ENCODE results near the gene ZNF562. TPM values are rescaled to one million over a fixed set of nuclear protein-coding genes. Genes with fewer than 3 reads are reported as not detected.

The ZNF562 gene
- total and polyA plus RNA-seq, 8 donors = 3.4 to 45.9 (median 16.7) TPM

DNA sequence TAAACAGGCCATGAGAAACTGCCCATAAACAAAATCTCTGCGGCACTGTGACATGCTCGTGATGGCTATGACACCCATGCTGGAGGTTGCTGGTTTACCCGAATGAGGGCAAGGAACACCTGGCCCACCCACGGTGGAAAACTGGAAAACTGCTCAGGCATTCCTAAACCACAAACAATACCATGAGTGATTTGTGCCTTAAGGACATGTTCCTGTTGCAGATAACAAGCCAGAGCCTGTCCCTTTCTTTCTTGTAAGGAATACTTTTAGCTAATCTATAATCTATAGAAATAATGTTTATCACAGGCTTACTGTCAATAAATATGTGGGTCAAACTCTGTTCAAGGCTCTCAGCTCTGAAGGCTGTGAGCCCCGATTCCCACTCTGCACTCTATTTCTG, 66.0 kb downstream of the ZNF562 start:
- no peaks in the 10 kb centered on the region for H3K27me3 ChIP-seq
- DNase-seq = no peak
- TF ChIP-seq EP300 (IDR thresholded peaks at IDR 0.05) (no peak), POLR2AphosphoS5 (IDR thresholded peaks at IDR 0.05) (no peak), POLR2A (IDR thresholded peaks at IDR 0.05) (no peak)
- TF ChIP-seq, protein P1, sequence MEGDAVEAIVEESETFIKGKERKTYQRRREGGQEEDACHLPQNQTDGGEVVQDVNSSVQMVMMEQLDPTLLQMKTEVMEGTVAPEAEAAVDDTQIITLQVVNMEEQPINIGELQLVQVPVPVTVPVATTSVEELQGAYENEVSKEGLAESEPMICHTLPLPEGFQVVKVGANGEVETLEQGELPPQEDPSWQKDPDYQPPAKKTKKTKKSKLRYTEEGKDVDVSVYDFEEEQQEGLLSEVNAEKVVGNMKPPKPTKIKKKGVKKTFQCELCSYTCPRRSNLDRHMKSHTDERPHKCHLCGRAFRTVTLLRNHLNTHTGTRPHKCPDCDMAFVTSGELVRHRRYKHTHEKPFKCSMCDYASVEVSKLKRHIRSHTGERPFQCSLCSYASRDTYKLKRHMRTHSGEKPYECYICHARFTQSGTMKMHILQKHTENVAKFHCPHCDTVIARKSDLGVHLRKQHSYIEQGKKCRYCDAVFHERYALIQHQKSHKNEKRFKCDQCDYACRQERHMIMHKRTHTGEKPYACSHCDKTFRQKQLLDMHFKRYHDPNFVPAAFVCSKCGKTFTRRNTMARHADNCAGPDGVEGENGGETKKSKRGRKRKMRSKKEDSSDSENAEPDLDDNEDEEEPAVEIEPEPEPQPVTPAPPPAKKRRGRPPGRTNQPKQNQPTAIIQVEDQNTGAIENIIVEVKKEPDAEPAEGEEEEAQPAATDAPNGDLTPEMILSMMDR (IDR thresholded peaks at IDR 0.05) = no peak
- H3K9me3 ChIP-seq = peaks cover 45 to 99% (median 87%) of the 10 kb centered on the region in 4 donors
- peaks cover 42 to 73% (median 63%) of the 10 kb centered on the region in 4 donors for H3K36me3 ChIP-seq
- intact Hi-C loops (cut with DNase I; ENCODE audit: low total_unique reads) = no loop called here
- no peak overlapping the region for H3K4me3 ChIP-seq
- H3K4me1 ChIP-seq = no peaks in the 10 kb centered on the region
- WGBS, 5 donors = 93 to 98% (median 97%) methylated on average over 5 of the region's 5 CpGs
- H3K27ac ChIP-seq = no peak overlapping the region

DNA sequence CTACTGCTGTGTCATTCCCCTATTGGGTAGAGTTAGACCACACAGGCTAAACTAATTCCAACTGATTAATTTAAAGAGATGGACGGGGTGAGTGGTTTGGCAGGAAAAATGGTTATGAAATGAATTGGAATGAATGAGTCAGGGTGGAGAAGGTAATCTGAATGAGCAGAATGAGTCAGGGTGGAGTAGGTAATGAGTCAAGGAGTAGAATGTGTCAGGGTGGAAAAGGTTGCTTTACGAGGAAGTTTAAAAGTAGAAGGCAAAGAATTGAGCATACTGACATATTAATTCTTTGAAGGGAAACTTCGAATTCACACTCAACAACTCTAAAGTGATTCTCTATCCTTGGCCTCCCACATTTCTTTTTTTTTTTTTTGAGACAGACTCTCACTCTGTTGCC, 77.9 kb downstream of the ZNF562 start:
- no peaks in the 10 kb centered on the region for H3K4me1 ChIP-seq
- no peak overlapping the region for H3K4me3 ChIP-seq
- WGBS, 5 donors = 67 to 86% (median 80%) methylated on average over 3 of the region's 3 CpGs
- H3K9me3 ChIP-seq = peaks cover 12 to 45% (median 29%) of the 10 kb centered on the region in 4 donors
- no peak for DNase-seq
- intact Hi-C loops (cut with DNase I; ENCODE audit: low total_unique reads) = no loop called here
- H3K36me3 ChIP-seq = no peaks in the 10 kb centered on the region
- TF ChIP-seq EP300 (IDR thresholded peaks at IDR 0.05) (no peak), POLR2AphosphoS5 (IDR thresholded peaks at IDR 0.05) (no peak), POLR2A (IDR thresholded peaks at IDR 0.05) (no peak)
- TF ChIP-seq, protein P1 (IDR thresholded peaks at IDR 0.05) = no peak
- no peak overlapping the region for H3K27ac ChIP-seq
- H3K27me3 ChIP-seq = peaks cover 0 to 6% (median 0%) of the 10 kb centered on the region in 3 donors

Other genes with a start within 250 kb of the ZNF562 start
- gene ZNF266, start 239.5 kb downstream of the ZNF562 start, total RNA-seq = 10 to 100 TPM; 15.2 to 37.8 (median 26.8) TPM
- gene ZNF266, start 239.5 kb downstream of the ZNF562 start, polyA plus RNA-seq = 10 to 100 TPM in 1 of 3 donors, 1 to 10 TPM in 2; 6.4 to 39.6 (median 9.9) TPM
- gene ZNF560, start 176.5 kb downstream of the ZNF562 start, total RNA-seq = not detected
- gene ZNF560, start 176.5 kb downstream of the ZNF562 start, polyA plus RNA-seq = not detected
- 10 to 100 TPM in 1 of 5 donors, 1 to 10 TPM in 4; 1.4 to 22.2 (median 5.8) TPM for gene ZNF426, start 136.5 kb downstream of the ZNF562 start, total RNA-seq
- gene ZNF426, start 136.5 kb downstream of the ZNF562 start, polyA plus RNA-seq = 1 to 10 TPM; 2.0 to 3.2 (median 2.3) TPM
- 10 to 100 TPM in 4 of 5 donors, 1 to 10 TPM in 1; 4.1 to 72.4 (median 27.4) TPM for gene ZNF121, start 90.6 kb downstream of the ZNF562 start, total RNA-seq
- 1 to 10 TPM; 1.8 to 6.2 (median 2.8) TPM for gene ZNF121, start 90.6 kb downstream of the ZNF562 start, polyA plus RNA-seq
- gene ZNF561, start 53.9 kb downstream of the ZNF562 start, total RNA-seq = 10 to 100 TPM in 3 of 5 donors, 1 to 10 TPM in 2; 7.0 to 47.9 (median 18.7) TPM
- gene ZNF561, start 53.9 kb downstream of the ZNF562 start, polyA plus RNA-seq = 10 to 100 TPM; 11.6 to 24.7 (median 20.2) TPM
- gene ZNF846, start 93.6 kb upstream of the ZNF562 start, total RNA-seq = 10 to 100 TPM in 2 of 5 donors, 1 to 10 TPM in 3; 1.3 to 22.4 (median 5.8) TPM
- gene ZNF846, start 93.6 kb upstream of the ZNF562 start, polyA plus RNA-seq = 1 to 10 TPM; 6.0 to 7.5 (median 6.9) TPM
- 100 to 1,000 TPM in 1 of 5 donors, 10 to 100 TPM in 4; 11.1 to 185 (median 29.0) TPM for gene FBXL12, start 144.0 kb upstream of the ZNF562 start, total RNA-seq
- gene FBXL12, start 144.0 kb upstream of the ZNF562 start, polyA plus RNA-seq = 10 to 100 TPM; 12.3 to 18.3 (median 17.4) TPM
- gene UBL5, start 152.8 kb upstream of the ZNF562 start, total RNA-seq = 100 to 1,000 TPM in 3 of 5 donors, 10 to 100 TPM in 2; 11.3 to 213 (median 124) TPM
- 100 to 1,000 TPM; 864 to 962 (median 934) TPM for gene UBL5, start 152.8 kb upstream of the ZNF562 start, polyA plus RNA-seq
- 100 to 1,000 TPM in 1 of 5 donors, 10 to 100 TPM in 4; 24.2 to 101 (median 41.1) TPM for gene PIN1, start 160.2 kb upstream of the ZNF562 start, total RNA-seq
- 100 to 1,000 TPM in 1 of 3 donors, 10 to 100 TPM in 2; 94.1 to 105 (median 96.6) TPM for gene PIN1, start 160.2 kb upstream of the ZNF562 start, polyA plus RNA-seq

All from stomach (tissue), 9 donors.